H9 (cell line): ENCODE measurements around the gene LSMEM2. TPM values are rescaled to one million over a fixed set of nuclear protein-coding genes. Genes with fewer than 3 reads are reported as not detected.

Experiments
- DNase-seq: peaks from one replicate; pipeline ENCODE4 v3.0.0-alpha.2; 2017
- H2AFZ ChIP-seq: one replicate; pipeline ENCODE4 v1.6.1; 2013; ENCODE audit warnings: mild to moderate bottlenecking, low read length, control low read depth, moderate library complexity
- H2AK5ac ChIP-seq: 2 replicates; pipeline ENCODE4 v1.6.1; 2013; ENCODE audit warnings: low read length, control low read depth, mixed read lengths; ENCODE audit not compliant: insufficient read length
- H2BK120ac ChIP-seq: one replicate; pipeline ENCODE4 v1.6.1; 2013; ENCODE audit warnings: low read depth, mild to moderate bottlenecking, low read length, control low read depth, inconsistent platforms; ENCODE audit not compliant: poor library complexity, severe bottlenecking
- H2BK12ac ChIP-seq: 2 replicates; pipeline ENCODE4 v1.6.1; 2013; ENCODE audit warnings: low read length, control low read depth, mixed read lengths, low read depth; ENCODE audit not compliant: insufficient read length
- H2BK15ac ChIP-seq: 2 replicates; pipeline ENCODE4 v1.6.1; 2013; ENCODE audit warnings: low read depth, low read length, control low read depth
- H2BK20ac ChIP-seq: one replicate; pipeline ENCODE4 v1.6.1; 2013; ENCODE audit warnings: low read depth, mild to moderate bottlenecking, low read length, control low read depth, inconsistent platforms; ENCODE audit not compliant: poor library complexity, severe bottlenecking
- H2BK5ac ChIP-seq: 2 replicates; pipeline ENCODE4 v1.6.1; 2013; ENCODE audit warnings: low read length, control low read depth, mixed read lengths; ENCODE audit not compliant: insufficient read length
- H3K14ac ChIP-seq: 2 replicates; pipeline ENCODE4 v1.6.1; 2013; ENCODE audit warnings: low read length, control low read depth; ENCODE audit not compliant: insufficient read depth
- H3K18ac ChIP-seq: 2 replicates; pipeline ENCODE4 v1.6.1; 2013; ENCODE audit warnings: low read depth, mild to moderate bottlenecking, mixed read lengths, low read length, control low read depth; ENCODE audit not compliant: insufficient read length
- H3K23ac ChIP-seq: 2 replicates; pipeline ENCODE4 v1.6.1; 2013; ENCODE audit warnings: low read length, control low read depth, mixed read lengths, low read depth; ENCODE audit not compliant: insufficient read length
- H3K23me2 ChIP-seq: 2 replicates; pipeline ENCODE4 v1.6.1; 2013; ENCODE audit warnings: low read depth, mild to moderate bottlenecking, mixed read lengths, low read length, control low read depth; ENCODE audit not compliant: insufficient read length, poor library complexity, severe bottlenecking
- H3K27ac ChIP-seq: 2 replicates; pipeline ENCODE4 v1.5.1; 2013; ENCODE audit warnings: low read length, control low read depth, mixed read lengths, low read depth; ENCODE audit not compliant: insufficient read length
- H3K27me3 ChIP-seq: 2 replicates; pipeline ENCODE4 v1.6.1; 2013; ENCODE audit warnings: low read length, control low read depth, inconsistent platforms; ENCODE audit not compliant: insufficient read depth
- H3K4ac ChIP-seq: 2 replicates; pipeline ENCODE4 v1.6.1; 2013; ENCODE audit warnings: low read depth, mild to moderate bottlenecking, control low read depth, inconsistent platforms, low read length, moderate library complexity
- H3K4me1 ChIP-seq: 2 replicates; pipeline ENCODE4 v1.6.1; 2013; ENCODE audit warnings: low read length, control low read depth, inconsistent platforms; ENCODE audit not compliant: insufficient read depth
- H3K4me2 ChIP-seq: 2 replicates; pipeline ENCODE4 v1.6.1; 2013; ENCODE audit warnings: low read length, control low read depth, mixed read lengths; ENCODE audit not compliant: insufficient read length, insufficient read depth
- H3K56ac ChIP-seq: 2 replicates; pipeline ENCODE4 v1.6.1; 2013; ENCODE audit warnings: low read depth, mild to moderate bottlenecking, mixed read lengths, low read length, control low read depth; ENCODE audit not compliant: insufficient read length
- H3K79me1 ChIP-seq: 2 replicates; pipeline ENCODE4 v1.6.1; 2013; ENCODE audit warnings: low read depth, mild to moderate bottlenecking, moderate library complexity, low read length, control low read depth, inconsistent platforms; ENCODE audit not compliant: insufficient read depth, poor library complexity, severe bottlenecking
- H3K79me2 ChIP-seq: 2 replicates; pipeline ENCODE4 v1.6.1; 2013; ENCODE audit warnings: low read length, control low read depth, inconsistent platforms; ENCODE audit not compliant: insufficient read depth
- H3K9ac ChIP-seq: 2 replicates; pipeline ENCODE4 v1.6.1; 2013; ENCODE audit warnings: low read length, control low read depth, mixed read lengths; ENCODE audit not compliant: insufficient read length; ENCODE audit errors: extremely low read depth
- H3K9me3 ChIP-seq: one replicate; pipeline ENCODE4 v1.6.1; 2013; ENCODE audit warnings: low read depth, low read length, inconsistent platforms; ENCODE audit not compliant: control insufficient read depth
- H3T11ph ChIP-seq: one replicate; pipeline ENCODE4 v1.6.1; 2013; ENCODE audit warnings: mild to moderate bottlenecking, low read length, control low read depth, inconsistent platforms
- H4K20me1 ChIP-seq: one replicate; pipeline ENCODE4 v1.6.1; 2013; ENCODE audit not compliant: control insufficient read depth, insufficient read length, insufficient read depth
- H4K5ac ChIP-seq: 2 replicates; pipeline ENCODE4 v1.6.1; 2013; ENCODE audit warnings: low read depth, mild to moderate bottlenecking, mixed read lengths, low read length, control low read depth; ENCODE audit not compliant: insufficient read length
- H4K8ac ChIP-seq: replicated peaks from 2 replicates; pipeline ENCODE4 v1.6.1; 2013; ENCODE audit warnings: low read length, control low read depth, mixed read lengths, low read depth; ENCODE audit not compliant: insufficient read length
- H4K91ac ChIP-seq: 2 replicates; pipeline ENCODE4 v1.6.1; 2013; ENCODE audit warnings: low read depth, mild to moderate bottlenecking, moderate library complexity, mixed read lengths, low read length, control low read depth; ENCODE audit not compliant: insufficient read length
- H3K27ac Mint-ChIP-seq, 3 experiments: 2 replicates in 2 of 3; 3 replicates in 1 of 3; pipeline ENCODE4 v1.8.0; 2020 to 2021; ENCODE audit warnings: mixed read lengths in 3 of 3, mild to moderate bottlenecking in 1 of 3, moderate library complexity in 1 of 3
- H3K27me3 Mint-ChIP-seq: 2 replicates; pipeline ENCODE4 v1.8.0; 2021; ENCODE audit warnings: low read depth, mild to moderate bottlenecking, moderate library complexity, mixed read lengths
- H3K36me3 Mint-ChIP-seq, 3 experiments: 2 replicates in 2 of 3; 3 replicates in 1 of 3; pipeline ENCODE4 v1.8.0; 2020 to 2021; ENCODE audit warnings: low read depth in 3 of 3, mixed read lengths in 3 of 3; ENCODE audit not compliant: insufficient read depth in 1 of 3
- H3K4me1 Mint-ChIP-seq, 2 experiments: 2 replicates each; pipeline ENCODE4 v1.8.0; 2020; ENCODE audit warnings: mixed read lengths in 2 of 2
- H3K4me3 Mint-ChIP-seq, 2 experiments: 2 replicates in 1 of 2; 3 replicates in 1 of 2; pipeline ENCODE4 v1.8.0; 2020 to 2021; ENCODE audit warnings: mild to moderate bottlenecking in 2 of 2, mixed read lengths in 2 of 2, moderate library complexity in 1 of 2
- H3K9me3 Mint-ChIP-seq, 2 experiments: 2 replicates in 1 of 2; 3 replicates in 1 of 2; pipeline ENCODE4 v1.8.0; 2020; ENCODE audit warnings: mild to moderate bottlenecking in 2 of 2, mixed read lengths in 2 of 2, moderate library complexity in 1 of 2
- CTCF ChIP-seq: fragments of 200-600 bp; sonication (generic); conservative IDR thresholded peaks from 3 replicates; pipeline ENCODE4 v1.8.0; 2021; ENCODE audit warnings: antibody characterized with exemption, mild to moderate bottlenecking
- WGBS: extraction: QIAGEN DNeasy Blood & Tissue Kit; methylation state at CpG from one replicate; pipeline ENCODE4 v1.1.7; 2013; ENCODE audit warnings: missing lambda C conversion rate, low lambda C conversion rate, mixed read lengths; ENCODE audit not compliant: insufficient read length; ENCODE audit errors: extremely low coverage; 5-methylcytosine and 5-hydroxymethylcytosine counted together
- total RNA-seq: library from RNA; stranded (reverse); gene quantifications from 2 replicates; pipeline ENCODE4 v1.2.1, GENCODE V29; 2021

LSMEM2 gene
- total RNA-seq, 1 experiment from 2014 or later = 0.50 TPM

GRCh38 chr3:50260942-50261441 is 17.9 kb upstream of the LSMEM2 start:
- Histone ChIP-seq H3K4me2 (peak overlapping the region; percentile 30), H2BK120ac (no peak overlapping the region), H3K4me1 (peaks cover 3% of the 10 kb centered on the region; the same call in 1 of the 2 replicates), H2BK20ac (no peak overlapping the region), H3K27ac (no peak overlapping the region), H4K91ac (no peak overlapping the region), H2BK5ac (no peak overlapping the region), H2BK15ac (no peak overlapping the region), H3K56ac (no peak overlapping the region), H3K4ac (no peak overlapping the region), H2AFZ (no peak overlapping the region), H3K18ac (peak overlapping the region; percentile 93), H4K20me1 (no peaks in the 10 kb centered on the region), H3K27me3 (no peaks in the 10 kb centered on the region), H2AK5ac (no peak overlapping the region), H4K8ac (no peak overlapping the region), H3K9me3 (no peaks in the 10 kb centered on the region), H3K9ac (no peak overlapping the region), H3K79me2 (no peaks in the 10 kb centered on the region), H3T11ph (no peak overlapping the region), H3K79me1 (no peaks in the 10 kb centered on the region), H3K23ac (no peak overlapping the region), H3K23me2 (no peaks in the 10 kb centered on the region), H2BK12ac (no peak overlapping the region), H4K5ac (no peak overlapping the region), H3K14ac (peak overlapping the region; percentile 16; the same call in 1 of the 2 replicates)
- Mint-ChIP-seq H3K4me3 (peak overlapping the region; percentile 57 to 70; a peak in 4 of 5 replicates), H3K9me3 (no peaks in the 10 kb centered on the region), H3K27me3 (peaks cover 1% of the 10 kb centered on the region; the same call in 1 of the 2 replicates), H3K27ac (peak overlapping the region in 2 of 3 experiments; percentile 73 to 93; a peak in 5 of 7 replicates), H3K4me1 (peaks cover 32 to 59% of the 10 kb centered on the region in 2 experiments), H3K36me3 (peaks cover 14 to 30% (median 29%) of the 10 kb centered on the region in 3 experiments; a peak in 6 of 7 replicates)
- DNase-seq = no peak
- no peak for TF ChIP-seq CTCF
- no CpG with 5 or more reads among the region's 5 CpGs for WGBS
